H9 (cell line): ENCODE measurements around the gene ISG20. TPM values are rescaled to one million over a fixed set of nuclear protein-coding genes. Genes with fewer than 3 reads are reported as not detected.
A peak's percentile ranks its signal among the peaks of the same experiment; 100 is the strongest.

ENCODE experiments used
- DNase-seq: peaks from one replicate; pipeline ENCODE4 v3.0.0-alpha.2; 2017
- H2AFZ ChIP-seq: one replicate; pipeline ENCODE4 v1.6.1; 2013; ENCODE audit warnings: mild to moderate bottlenecking, low read length, control low read depth, moderate library complexity
- H2AK5ac ChIP-seq: 2 replicates; pipeline ENCODE4 v1.6.1; 2013; ENCODE audit warnings: low read length, control low read depth, mixed read lengths; ENCODE audit not compliant: insufficient read length
- H2BK120ac ChIP-seq: one replicate; pipeline ENCODE4 v1.6.1; 2013; ENCODE audit warnings: low read depth, mild to moderate bottlenecking, low read length, control low read depth, inconsistent platforms; ENCODE audit not compliant: poor library complexity, severe bottlenecking
- H2BK12ac ChIP-seq: 2 replicates; pipeline ENCODE4 v1.6.1; 2013; ENCODE audit warnings: low read length, control low read depth, mixed read lengths, low read depth; ENCODE audit not compliant: insufficient read length
- H2BK15ac ChIP-seq: 2 replicates; pipeline ENCODE4 v1.6.1; 2013; ENCODE audit warnings: low read depth, low read length, control low read depth
- H2BK20ac ChIP-seq: one replicate; pipeline ENCODE4 v1.6.1; 2013; ENCODE audit warnings: low read depth, mild to moderate bottlenecking, low read length, control low read depth, inconsistent platforms; ENCODE audit not compliant: poor library complexity, severe bottlenecking
- H2BK5ac ChIP-seq: 2 replicates; pipeline ENCODE4 v1.6.1; 2013; ENCODE audit warnings: low read length, control low read depth, mixed read lengths; ENCODE audit not compliant: insufficient read length
- H3K14ac ChIP-seq: 2 replicates; pipeline ENCODE4 v1.6.1; 2013; ENCODE audit warnings: low read length, control low read depth; ENCODE audit not compliant: insufficient read depth
- H3K18ac ChIP-seq: 2 replicates; pipeline ENCODE4 v1.6.1; 2013; ENCODE audit warnings: low read depth, mild to moderate bottlenecking, mixed read lengths, low read length, control low read depth; ENCODE audit not compliant: insufficient read length
- H3K23ac ChIP-seq: 2 replicates; pipeline ENCODE4 v1.6.1; 2013; ENCODE audit warnings: low read length, control low read depth, mixed read lengths, low read depth; ENCODE audit not compliant: insufficient read length
- H3K23me2 ChIP-seq: 2 replicates; pipeline ENCODE4 v1.6.1; 2013; ENCODE audit warnings: low read depth, mild to moderate bottlenecking, mixed read lengths, low read length, control low read depth; ENCODE audit not compliant: insufficient read length, poor library complexity, severe bottlenecking
- H3K27ac ChIP-seq: 2 replicates; pipeline ENCODE4 v1.5.1; 2013; ENCODE audit warnings: low read length, control low read depth, mixed read lengths, low read depth; ENCODE audit not compliant: insufficient read length
- H3K27me3 ChIP-seq: 2 replicates; pipeline ENCODE4 v1.6.1; 2013; ENCODE audit warnings: low read length, control low read depth, inconsistent platforms; ENCODE audit not compliant: insufficient read depth
- H3K4ac ChIP-seq: 2 replicates; pipeline ENCODE4 v1.6.1; 2013; ENCODE audit warnings: low read depth, mild to moderate bottlenecking, control low read depth, inconsistent platforms, low read length, moderate library complexity
- H3K4me1 ChIP-seq: 2 replicates; pipeline ENCODE4 v1.6.1; 2013; ENCODE audit warnings: low read length, control low read depth, inconsistent platforms; ENCODE audit not compliant: insufficient read depth
- H3K4me2 ChIP-seq: 2 replicates; pipeline ENCODE4 v1.6.1; 2013; ENCODE audit warnings: low read length, control low read depth, mixed read lengths; ENCODE audit not compliant: insufficient read length, insufficient read depth
- H3K56ac ChIP-seq: 2 replicates; pipeline ENCODE4 v1.6.1; 2013; ENCODE audit warnings: low read depth, mild to moderate bottlenecking, mixed read lengths, low read length, control low read depth; ENCODE audit not compliant: insufficient read length
- H3K79me1 ChIP-seq: 2 replicates; pipeline ENCODE4 v1.6.1; 2013; ENCODE audit warnings: low read depth, mild to moderate bottlenecking, moderate library complexity, low read length, control low read depth, inconsistent platforms; ENCODE audit not compliant: insufficient read depth, poor library complexity, severe bottlenecking
- H3K79me2 ChIP-seq: 2 replicates; pipeline ENCODE4 v1.6.1; 2013; ENCODE audit warnings: low read length, control low read depth, inconsistent platforms; ENCODE audit not compliant: insufficient read depth
- H3K9ac ChIP-seq: 2 replicates; pipeline ENCODE4 v1.6.1; 2013; ENCODE audit warnings: low read length, control low read depth, mixed read lengths; ENCODE audit not compliant: insufficient read length; ENCODE audit errors: extremely low read depth
- H3K9me3 ChIP-seq: one replicate; pipeline ENCODE4 v1.6.1; 2013; ENCODE audit warnings: low read depth, low read length, inconsistent platforms; ENCODE audit not compliant: control insufficient read depth
- H3T11ph ChIP-seq: one replicate; pipeline ENCODE4 v1.6.1; 2013; ENCODE audit warnings: mild to moderate bottlenecking, low read length, control low read depth, inconsistent platforms
- H4K20me1 ChIP-seq: one replicate; pipeline ENCODE4 v1.6.1; 2013; ENCODE audit not compliant: control insufficient read depth, insufficient read length, insufficient read depth
- H4K5ac ChIP-seq: 2 replicates; pipeline ENCODE4 v1.6.1; 2013; ENCODE audit warnings: low read depth, mild to moderate bottlenecking, mixed read lengths, low read length, control low read depth; ENCODE audit not compliant: insufficient read length
- H4K8ac ChIP-seq: replicated peaks from 2 replicates; pipeline ENCODE4 v1.6.1; 2013; ENCODE audit warnings: low read length, control low read depth, mixed read lengths, low read depth; ENCODE audit not compliant: insufficient read length
- H4K91ac ChIP-seq: 2 replicates; pipeline ENCODE4 v1.6.1; 2013; ENCODE audit warnings: low read depth, mild to moderate bottlenecking, moderate library complexity, mixed read lengths, low read length, control low read depth; ENCODE audit not compliant: insufficient read length
- H3K27ac Mint-ChIP-seq, 3 experiments: 2 replicates in 2 of 3; 3 replicates in 1 of 3; pipeline ENCODE4 v1.8.0; 2020 to 2021; ENCODE audit warnings: mixed read lengths in 3 of 3, mild to moderate bottlenecking in 1 of 3, moderate library complexity in 1 of 3
- H3K27me3 Mint-ChIP-seq: 2 replicates; pipeline ENCODE4 v1.8.0; 2021; ENCODE audit warnings: low read depth, mild to moderate bottlenecking, moderate library complexity, mixed read lengths
- H3K36me3 Mint-ChIP-seq, 3 experiments: 2 replicates in 2 of 3; 3 replicates in 1 of 3; pipeline ENCODE4 v1.8.0; 2020 to 2021; ENCODE audit warnings: low read depth in 3 of 3, mixed read lengths in 3 of 3; ENCODE audit not compliant: insufficient read depth in 1 of 3
- H3K4me1 Mint-ChIP-seq, 2 experiments: 2 replicates each; pipeline ENCODE4 v1.8.0; 2020; ENCODE audit warnings: mixed read lengths in 2 of 2
- H3K4me3 Mint-ChIP-seq, 2 experiments: 2 replicates in 1 of 2; 3 replicates in 1 of 2; pipeline ENCODE4 v1.8.0; 2020 to 2021; ENCODE audit warnings: mild to moderate bottlenecking in 2 of 2, mixed read lengths in 2 of 2, moderate library complexity in 1 of 2
- H3K9me3 Mint-ChIP-seq, 2 experiments: 2 replicates in 1 of 2; 3 replicates in 1 of 2; pipeline ENCODE4 v1.8.0; 2020; ENCODE audit warnings: mild to moderate bottlenecking in 2 of 2, mixed read lengths in 2 of 2, moderate library complexity in 1 of 2
- CTCF ChIP-seq: fragments of 200-600 bp; sonication (generic); conservative IDR thresholded peaks from 3 replicates; pipeline ENCODE4 v1.8.0; 2021; ENCODE audit warnings: antibody characterized with exemption, mild to moderate bottlenecking
- WGBS: extraction: QIAGEN DNeasy Blood & Tissue Kit; methylation state at CpG from one replicate; pipeline ENCODE4 v1.1.7; 2013; ENCODE audit warnings: missing lambda C conversion rate, low lambda C conversion rate, mixed read lengths; ENCODE audit not compliant: insufficient read length; ENCODE audit errors: extremely low coverage; 5-methylcytosine and 5-hydroxymethylcytosine counted together
- total RNA-seq: library from RNA; stranded (reverse); gene quantifications from 2 replicates; pipeline ENCODE4 v1.2.1, GENCODE V29; 2021

The ISG20 gene
- total RNA-seq, 1 experiment from 2014 or later, result 7.4 TPM

DNA sequence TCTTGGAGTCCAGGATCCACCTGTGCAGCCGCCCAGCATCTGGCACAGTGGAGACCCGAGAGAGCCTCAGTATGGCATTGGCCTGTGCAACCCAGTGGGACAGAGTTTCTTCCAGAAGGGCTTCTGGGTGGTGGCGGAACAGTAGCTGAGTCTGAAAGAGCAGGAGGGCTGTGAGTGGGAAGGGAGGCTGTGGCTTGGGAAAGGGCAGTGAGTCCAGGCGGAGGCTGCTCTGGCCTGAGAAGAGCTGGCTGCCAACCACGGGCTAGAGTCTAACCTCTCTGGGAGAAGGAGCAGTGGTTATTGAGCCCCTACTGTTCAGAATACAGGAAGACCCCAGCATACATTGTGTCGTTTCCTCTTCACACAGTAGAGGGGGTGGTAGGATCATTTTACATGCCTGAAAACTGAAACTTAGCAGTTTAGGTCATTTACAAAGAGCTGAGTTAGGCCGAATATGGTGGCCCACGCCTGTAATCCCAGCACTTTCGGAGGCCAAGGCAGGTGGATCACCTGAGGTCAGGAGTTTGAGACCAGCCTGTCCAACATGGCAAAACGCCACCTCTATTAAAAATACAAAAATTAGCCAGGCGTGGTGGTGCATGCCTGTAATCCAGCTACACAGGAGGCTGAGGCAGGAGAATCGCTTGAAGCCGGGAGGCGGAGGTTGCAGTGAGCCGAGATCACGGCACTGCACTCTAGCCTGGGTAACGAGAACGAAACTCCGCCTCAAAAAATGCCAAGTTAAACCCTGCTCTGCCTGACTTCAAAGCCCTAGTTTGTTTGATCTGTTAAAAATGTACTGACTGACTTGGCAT, 14.5 kb upstream of the ISG20 start:
- H3K4me3 Mint-ChIP-seq, result peak overlapping the region; percentile 59 to 95
- no peak overlapping the region for H4K91ac ChIP-seq

More for the DNA sequence above, 14.5 kb upstream of the ISG20 start:
- H2BK12ac ChIP-seq, result no peak overlapping the region
- H3K9ac ChIP-seq, result no peak overlapping the region
- peaks cover 19 to 71% (median 68%) of the 10 kb centered on the region in 3 experiments; a peak in 6 of 7 replicates for H3K36me3 Mint-ChIP-seq
- H2BK120ac ChIP-seq, result no peak overlapping the region
- H3K79me2 ChIP-seq, result peaks cover 60% of the 10 kb centered on the region
- no peak overlapping the region for H4K5ac ChIP-seq
- WGBS, result no CpG with 5 or more reads among the region's 19 CpGs
- H4K8ac ChIP-seq, result no peak overlapping the region
- H3K14ac ChIP-seq, result no peak overlapping the region
- H2BK15ac ChIP-seq, result no peak overlapping the region
- no peak overlapping the region for H3K18ac ChIP-seq
- peaks cover 13% of the 10 kb centered on the region; the same call in 1 of the 2 replicates for H3K4me1 ChIP-seq
- peak overlapping the region; percentile 99 for H3K4me2 ChIP-seq
- H2AK5ac ChIP-seq, result no peak overlapping the region
- H3K27me3 Mint-ChIP-seq, result no peaks in the 10 kb centered on the region; the same call in 1 of the 2 replicates
- H3T11ph ChIP-seq, result no peak overlapping the region
- H3K4ac ChIP-seq, result no peak overlapping the region
- H3K27me3 ChIP-seq, result no peaks in the 10 kb centered on the region
- no peak overlapping the region for H3K27ac ChIP-seq
- peak overlapping the region; percentile 53 to 93 (median 80); a peak in 4 of 7 replicates for H3K27ac Mint-ChIP-seq
- H2BK20ac ChIP-seq, result no peak overlapping the region
- peaks cover 8% of the 10 kb centered on the region for H3K79me1 ChIP-seq
- peaks cover 8% of the 10 kb centered on the region for H4K20me1 ChIP-seq
- no peak overlapping the region for H3K23ac ChIP-seq
- H3K9me3 ChIP-seq, result no peaks in the 10 kb centered on the region
- no peak overlapping the region for H2AFZ ChIP-seq
- DNase-seq, result no peak
- H3K4me1 Mint-ChIP-seq, result peaks cover 47 to 56% of the 10 kb centered on the region in 2 experiments
- H3K23me2 ChIP-seq, result peaks cover 13% of the 10 kb centered on the region
- no peak overlapping the region for H2BK5ac ChIP-seq
- H3K9me3 Mint-ChIP-seq, result no peaks in the 10 kb centered on the region
- peak; percentile 44 for TF ChIP-seq CTCF
- no peak overlapping the region for H3K56ac ChIP-seq
